MM.1S (cell line): ENCODE results near the gene FGGY.

ENCODE experiments used
- DNase-seq: peaks from one replicate; pipeline ENCODE4 v3.0.0-alpha.2; 2015
- H2AFZ ChIP-seq: fragments of 300-600 bp; sonication (generic); 2 replicates; pipeline ENCODE4 v1.6.0; 2016; ENCODE audit warnings: antibody characterized with exemption, low read length
- H3F3A ChIP-seq: fragments of 300-600 bp; sonication (generic); 2 replicates; pipeline ENCODE4 v1.6.1; 2016; ENCODE audit warnings: mild to moderate bottlenecking, antibody characterized with exemption, low read length, moderate library complexity, mixed read lengths; ENCODE audit not compliant: insufficient read depth
- H3K27ac ChIP-seq: fragments of 300-600 bp; sonication (generic); 2 replicates; pipeline ENCODE4 v1.5.1; 2016; ENCODE audit warnings: mild to moderate bottlenecking, low read length
- H3K27me3 ChIP-seq: fragments of 300-600 bp; sonication (generic); replicated peaks from 2 replicates; pipeline ENCODE4 v1.6.0; 2016; ENCODE audit warnings: low read length; ENCODE audit not compliant: insufficient read depth
- H3K36me3 ChIP-seq: fragments of 300-600 bp; sonication (generic); replicated peaks from 2 replicates; pipeline ENCODE4 v1.6.1; 2016; ENCODE audit warnings: mild to moderate bottlenecking, low read length, mixed read lengths; ENCODE audit not compliant: insufficient read depth
- H3K4me1 ChIP-seq: fragments of 300-600 bp; sonication (generic); 2 replicates; pipeline ENCODE4 v1.6.1; 2016; ENCODE audit warnings: low read length, mixed read lengths
- H3K4me2 ChIP-seq: fragments of 300-600 bp; sonication (generic); 2 replicates; pipeline ENCODE4 v1.6.0; 2016; ENCODE audit warnings: low read depth, low read length
- H3K4me3 ChIP-seq: fragments of 300-600 bp; sonication (generic); 2 replicates; pipeline ENCODE4 v1.5.1; 2016; ENCODE audit warnings: low read length, mixed read lengths
- H3K79me2 ChIP-seq: fragments of 300-600 bp; sonication (generic); 2 replicates; pipeline ENCODE4 v1.6.1; 2016; ENCODE audit warnings: mixed run types, low read length, mixed read lengths
- H3K9ac ChIP-seq: fragments of 300-600 bp; sonication (generic); 2 replicates; pipeline ENCODE4 v1.6.1; 2016; ENCODE audit warnings: low read length, mixed read lengths
- H3K9me2 ChIP-seq: fragments of 300-600 bp; sonication (generic); replicated peaks from 2 replicates; pipeline ENCODE4 v1.6.1; 2016; ENCODE audit warnings: mild to moderate bottlenecking, low read length, mixed read lengths; ENCODE audit not compliant: insufficient read depth
- H3K9me3 ChIP-seq: fragments of 300-600 bp; sonication (generic); replicated peaks from 2 replicates; pipeline ENCODE4 v1.6.1; 2016; ENCODE audit warnings: mild to moderate bottlenecking, low read length, mixed read lengths; ENCODE audit not compliant: insufficient read depth
- H4K20me1 ChIP-seq: fragments of 300-600 bp; sonication (generic); 2 replicates; pipeline ENCODE4 v1.6.1; 2016; ENCODE audit warnings: mild to moderate bottlenecking, low read length, moderate library complexity, mixed read lengths; ENCODE audit not compliant: insufficient read depth
- EZH2 ChIP-seq: fragments of 300-600 bp; sonication (generic); optimal IDR thresholded peaks from 2 replicates; pipeline ENCODE3; 2017; ENCODE audit warnings: low read depth, mild to moderate bottlenecking, antibody characterized with exemption, low read length, mixed read lengths
- EZH2phosphoT487 ChIP-seq: fragments of 300-600 bp; sonication (generic); IDR thresholded peaks from 2 replicates; pipeline ENCODE4 v1.6.1; 2018; ENCODE audit warnings: antibody characterized with exemption, low read length
- TF ChIP-seq, protein P1 (sequence below): fragments of 300-600 bp; sonication (generic); IDR thresholded peaks from 2 replicates; pipeline ENCODE4 v1.5.1; 2016; ENCODE audit warnings: antibody characterized with exemption, low read length, mixed read lengths

Gene FGGY

GRCh38 chr1:59446257-59446901 lies 149.5 kb downstream of the FGGY start:
- DNase-seq = no peak
- no peaks in the 10 kb centered on the region for H3K9me2 ChIP-seq
- no peak overlapping the region for H3K27ac ChIP-seq
- no peak overlapping the region for H3K9ac ChIP-seq
- no peaks in the 10 kb centered on the region for H3K9me3 ChIP-seq
- H4K20me1 ChIP-seq = no peaks in the 10 kb centered on the region
- H3K4me3 ChIP-seq = no peak overlapping the region
- no peak overlapping the region for H2AFZ ChIP-seq
- TF ChIP-seq, protein P1, sequence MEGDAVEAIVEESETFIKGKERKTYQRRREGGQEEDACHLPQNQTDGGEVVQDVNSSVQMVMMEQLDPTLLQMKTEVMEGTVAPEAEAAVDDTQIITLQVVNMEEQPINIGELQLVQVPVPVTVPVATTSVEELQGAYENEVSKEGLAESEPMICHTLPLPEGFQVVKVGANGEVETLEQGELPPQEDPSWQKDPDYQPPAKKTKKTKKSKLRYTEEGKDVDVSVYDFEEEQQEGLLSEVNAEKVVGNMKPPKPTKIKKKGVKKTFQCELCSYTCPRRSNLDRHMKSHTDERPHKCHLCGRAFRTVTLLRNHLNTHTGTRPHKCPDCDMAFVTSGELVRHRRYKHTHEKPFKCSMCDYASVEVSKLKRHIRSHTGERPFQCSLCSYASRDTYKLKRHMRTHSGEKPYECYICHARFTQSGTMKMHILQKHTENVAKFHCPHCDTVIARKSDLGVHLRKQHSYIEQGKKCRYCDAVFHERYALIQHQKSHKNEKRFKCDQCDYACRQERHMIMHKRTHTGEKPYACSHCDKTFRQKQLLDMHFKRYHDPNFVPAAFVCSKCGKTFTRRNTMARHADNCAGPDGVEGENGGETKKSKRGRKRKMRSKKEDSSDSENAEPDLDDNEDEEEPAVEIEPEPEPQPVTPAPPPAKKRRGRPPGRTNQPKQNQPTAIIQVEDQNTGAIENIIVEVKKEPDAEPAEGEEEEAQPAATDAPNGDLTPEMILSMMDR = no peak
- no peak for TF ChIP-seq EZH2phosphoT487
- no peak for TF ChIP-seq EZH2
- H3K4me2 ChIP-seq = no peak overlapping the region
- no peaks in the 10 kb centered on the region for H3K79me2 ChIP-seq
- H3K4me1 ChIP-seq = no peaks in the 10 kb centered on the region
- no peaks in the 10 kb centered on the region for H3F3A ChIP-seq
- no peaks in the 10 kb centered on the region for H3K36me3 ChIP-seq
- no peaks in the 10 kb centered on the region for H3K27me3 ChIP-seq

DNA sequence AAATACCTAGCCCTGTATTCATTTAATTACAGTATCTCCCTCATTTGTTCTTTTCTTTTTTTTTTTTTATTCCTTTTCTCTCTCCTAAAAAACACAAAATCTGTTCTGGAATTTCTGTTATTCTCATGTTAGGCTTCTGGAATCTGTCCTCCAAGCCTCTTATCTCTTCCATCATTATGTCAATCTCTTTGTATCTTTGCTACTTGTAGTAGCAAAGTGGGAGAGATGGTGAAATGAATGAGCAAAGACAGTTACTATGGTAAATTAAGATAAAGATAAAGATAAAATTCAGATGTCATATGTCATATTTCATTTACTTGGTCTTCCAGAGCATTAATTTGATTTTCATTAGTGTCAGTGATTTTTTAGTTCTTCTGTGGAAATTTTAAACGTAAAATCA lies 155.1 kb downstream of the FGGY start:
- TF ChIP-seq, protein P1 = no peak
- no peak for TF ChIP-seq EZH2
- no peak for TF ChIP-seq EZH2phosphoT487
- H3K4me2 ChIP-seq = no peak overlapping the region
- H3K9me2 ChIP-seq = no peaks in the 10 kb centered on the region
- H3K4me1 ChIP-seq = no peaks in the 10 kb centered on the region
- no peaks in the 10 kb centered on the region for H3K79me2 ChIP-seq
- no peak for DNase-seq
- H3K27ac ChIP-seq = no peak overlapping the region
- no peaks in the 10 kb centered on the region for H3K9me3 ChIP-seq
- no peak overlapping the region for H3K4me3 ChIP-seq
- H4K20me1 ChIP-seq = no peaks in the 10 kb centered on the region
- no peaks in the 10 kb centered on the region for H3F3A ChIP-seq
- H2AFZ ChIP-seq = no peak overlapping the region
- no peaks in the 10 kb centered on the region for H3K36me3 ChIP-seq
- no peak overlapping the region for H3K9ac ChIP-seq
- H3K27me3 ChIP-seq = no peaks in the 10 kb centered on the region

GRCh38 chr1:59452559-59452958 lies 155.7 kb downstream of the FGGY start:
- H3K79me2 ChIP-seq = no peaks in the 10 kb centered on the region
- H3K4me3 ChIP-seq = no peak overlapping the region
- no peaks in the 10 kb centered on the region for H3K4me1 ChIP-seq
- H4K20me1 ChIP-seq = no peaks in the 10 kb centered on the region
- H3K9ac ChIP-seq = no peak overlapping the region
- DNase-seq = no peak
- no peak overlapping the region for H3K27ac ChIP-seq
- H3K9me2 ChIP-seq = no peaks in the 10 kb centered on the region
- H3K36me3 ChIP-seq = no peaks in the 10 kb centered on the region
- H3K4me2 ChIP-seq = no peak overlapping the region
- H3K9me3 ChIP-seq = no peaks in the 10 kb centered on the region
- no peaks in the 10 kb centered on the region for H3F3A ChIP-seq
- no peak overlapping the region for H2AFZ ChIP-seq
- H3K27me3 ChIP-seq = no peaks in the 10 kb centered on the region
- TF ChIP-seq EZH2 (no peak), EZH2phosphoT487 (no peak)
- TF ChIP-seq, protein P1 = no peak
